Neural cell (in vitro differentiated cells): ENCODE results near the gene TAOK3. TPM values are rescaled to one million over a fixed set of nuclear protein-coding genes. Genes with fewer than 3 reads are reported as not detected.

Experiments used
- H2AFZ ChIP-seq: fragments of 200-600, 300-800 bp; sonication (generic), shearing (Covaris generic); 2 replicates; pipeline ENCODE4 v1.6.0; 2014; ENCODE audit warnings: low read depth, mild to moderate bottlenecking, antibody characterized with exemption, low read length, moderate library complexity
- H3F3A ChIP-seq: fragments of 200-600 bp; shearing (Covaris generic); 2 replicates; pipeline ENCODE4 v1.6.1; 2016; ENCODE audit warnings: mild to moderate bottlenecking, moderate library complexity, mixed read lengths, antibody characterized with exemption, low read length; ENCODE audit not compliant: insufficient read depth, poor library complexity, severe bottlenecking
- H3K27ac ChIP-seq: fragments of 200-600, 300-800 bp; sonication (generic), shearing (Covaris generic); 2 replicates; pipeline ENCODE4 v1.5.1; 2014; ENCODE audit warnings: mild to moderate bottlenecking, low read length, moderate library complexity
- H3K27me3 ChIP-seq: fragments of 300-800, 200-600 bp; sonication (generic), shearing (Covaris generic); 2 replicates; pipeline ENCODE4 v1.6.0; 2014; ENCODE audit warnings: mild to moderate bottlenecking, low read depth, low read length, moderate library complexity; ENCODE audit not compliant: insufficient read depth
- H3K36me3 ChIP-seq: fragments of 300-800, 200-600 bp; sonication (generic), shearing (Covaris generic); 2 replicates; pipeline ENCODE4 v1.5.1; 2014; ENCODE audit warnings: mild to moderate bottlenecking, antibody characterized with exemption, low read length, moderate library complexity; ENCODE audit not compliant: insufficient read depth
- H3K4me2 ChIP-seq: fragments of 300-800, 200-600 bp; sonication (generic), shearing (Covaris generic); 2 replicates; pipeline ENCODE4 v1.6.0; 2014; ENCODE audit warnings: mild to moderate bottlenecking, low read length
- H3K4me3 ChIP-seq: fragments of 300-800, 200-600 bp; sonication (generic), shearing (Covaris generic); 2 replicates; pipeline ENCODE4 v1.5.1; 2014; ENCODE audit warnings: mild to moderate bottlenecking, low read length, moderate library complexity
- H3K79me2 ChIP-seq: fragments of 200-600 bp; shearing (Covaris generic); replicated peaks from 2 replicates; pipeline ENCODE4 v1.6.0; 2014; ENCODE audit warnings: mild to moderate bottlenecking, low read length, moderate library complexity; ENCODE audit not compliant: insufficient read depth
- H3K9ac ChIP-seq: fragments of 300-800, 200-600 bp; sonication (generic), shearing (Covaris generic); 2 replicates; pipeline ENCODE4 v1.6.1; 2016; ENCODE audit warnings: mild to moderate bottlenecking, low read length, mixed read lengths
- H3K9me2 ChIP-seq: fragments of 200-600 bp; shearing (Covaris generic); 2 replicates; pipeline ENCODE4 v1.6.1; 2016; ENCODE audit warnings: mild to moderate bottlenecking, low read length, mixed read lengths; ENCODE audit not compliant: insufficient read depth
- H3K9me3 ChIP-seq: fragments of 200-600, 300-800 bp; sonication (generic), shearing (Covaris generic); 2 replicates; pipeline ENCODE4 v1.6.1; 2016; ENCODE audit warnings: mild to moderate bottlenecking, mixed run types, low read length, moderate library complexity, mixed read lengths
- H4K20me1 ChIP-seq: fragments of 200-600 bp; shearing (Covaris generic); 2 replicates; pipeline ENCODE4 v1.6.1; 2016; ENCODE audit warnings: mild to moderate bottlenecking, mixed run types; ENCODE audit not compliant: insufficient read depth
- EP300 ChIP-seq: fragments of 450-650 bp; conservative IDR thresholded peaks from 2 replicates; pipeline ENCODE4 v1.6.1; 2014; ENCODE audit warnings: antibody characterized with exemption, mild to moderate bottlenecking, moderate library complexity; ENCODE audit not compliant: poor library complexity, severe bottlenecking
- EZH2 ChIP-seq: fragments of 200-600, 300-800 bp; shearing (Covaris generic), sonication (generic); IDR thresholded peaks from 2 replicates; pipeline ENCODE4 v1.6.1; 2014; ENCODE audit warnings: antibody characterized with exemption, low read length, borderline replicate concordance, mild to moderate bottlenecking; ENCODE audit not compliant: insufficient read depth, poor library complexity, severe bottlenecking
- MXI1 ChIP-seq: fragments of 450-650 bp; conservative IDR thresholded peaks from 2 replicates; pipeline ENCODE4 v1.6.1; 2014; ENCODE audit warnings: antibody characterized with exemption, mild to moderate bottlenecking; ENCODE audit not compliant: poor library complexity, severe bottlenecking
- POLR2AphosphoS5 ChIP-seq: IDR thresholded peaks from 2 replicates; pipeline ENCODE4 v1.6.1; 2012
- RAD21 ChIP-seq: fragments of 450-650 bp; conservative IDR thresholded peaks from 2 replicates; pipeline ENCODE4 v1.6.1; 2014; ENCODE audit warnings: antibody characterized with exemption, mild to moderate bottlenecking, moderate library complexity
- REST ChIP-seq: IDR thresholded peaks from 2 replicates; pipeline ENCODE4 v1.6.1; 2012; ENCODE audit warnings: borderline replicate concordance
- SMC3 ChIP-seq: fragments of 450-650 bp; conservative IDR thresholded peaks from 2 replicates; pipeline ENCODE4 v1.6.1; 2014; ENCODE audit warnings: antibody characterized with exemption, mild to moderate bottlenecking, moderate library complexity; ENCODE audit not compliant: poor library complexity
- TAF1 ChIP-seq: IDR thresholded peaks from 2 replicates; pipeline ENCODE4 v1.6.1; 2012; ENCODE audit warnings: low read depth
- polyA plus RNA-seq: library from polyadenylated mRNA; depleted of rRNA; stranded (reverse); fragments of >200 nt; gene quantifications from 2 replicates; pipeline ENCODE4 v1.2.3, GENCODE V29; 2014
- TF ChIP-seq, protein P1 (sequence below): fragments of 450-650 bp; IDR thresholded peaks from 2 replicates; pipeline ENCODE4 v1.5.1; 2014; ENCODE audit warnings: antibody characterized with exemption, mild to moderate bottlenecking, moderate library complexity; ENCODE audit not compliant: poor library complexity, severe bottlenecking

The TAOK3 gene
- polyA plus RNA-seq, 1 donor from 2014 or later = 148 TPM

GRCh38 chr12:118125743-118126118, 247.0 kb downstream of the TAOK3 start:
- Histone ChIP-seq H3K79me2 (no peaks in the 10 kb centered on the region), H3K36me3 (no peaks in the 10 kb centered on the region), H2AFZ (no peak overlapping the region), H3K27ac (no peak overlapping the region), H3K4me2 (no peak overlapping the region), H4K20me1 (no peaks in the 10 kb centered on the region), H3K9ac (no peak overlapping the region), H3F3A (no peaks in the 10 kb centered on the region), H3K9me3 (no peaks in the 10 kb centered on the region), H3K9me2 (no peaks in the 10 kb centered on the region), H3K27me3 (no peaks in the 10 kb centered on the region), H3K4me3 (no peak overlapping the region)
- no peak for TF ChIP-seq SMC3
- TF ChIP-seq TAF1 = no peak
- no peak for TF ChIP-seq EZH2
- TF ChIP-seq POLR2AphosphoS5 = no peak
- TF ChIP-seq, protein P1, sequence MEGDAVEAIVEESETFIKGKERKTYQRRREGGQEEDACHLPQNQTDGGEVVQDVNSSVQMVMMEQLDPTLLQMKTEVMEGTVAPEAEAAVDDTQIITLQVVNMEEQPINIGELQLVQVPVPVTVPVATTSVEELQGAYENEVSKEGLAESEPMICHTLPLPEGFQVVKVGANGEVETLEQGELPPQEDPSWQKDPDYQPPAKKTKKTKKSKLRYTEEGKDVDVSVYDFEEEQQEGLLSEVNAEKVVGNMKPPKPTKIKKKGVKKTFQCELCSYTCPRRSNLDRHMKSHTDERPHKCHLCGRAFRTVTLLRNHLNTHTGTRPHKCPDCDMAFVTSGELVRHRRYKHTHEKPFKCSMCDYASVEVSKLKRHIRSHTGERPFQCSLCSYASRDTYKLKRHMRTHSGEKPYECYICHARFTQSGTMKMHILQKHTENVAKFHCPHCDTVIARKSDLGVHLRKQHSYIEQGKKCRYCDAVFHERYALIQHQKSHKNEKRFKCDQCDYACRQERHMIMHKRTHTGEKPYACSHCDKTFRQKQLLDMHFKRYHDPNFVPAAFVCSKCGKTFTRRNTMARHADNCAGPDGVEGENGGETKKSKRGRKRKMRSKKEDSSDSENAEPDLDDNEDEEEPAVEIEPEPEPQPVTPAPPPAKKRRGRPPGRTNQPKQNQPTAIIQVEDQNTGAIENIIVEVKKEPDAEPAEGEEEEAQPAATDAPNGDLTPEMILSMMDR = no peak
- TF ChIP-seq REST = no peak
- no peak for TF ChIP-seq RAD21
- TF ChIP-seq EP300 = no peak
- no peak for TF ChIP-seq MXI1

GRCh38 chr12:118124333-118124874, 248.3 kb downstream of the TAOK3 start:
- no peak for TF ChIP-seq EP300
- no peak for TF ChIP-seq REST
- TF ChIP-seq POLR2AphosphoS5 = no peak
- no peak for TF ChIP-seq TAF1
- TF ChIP-seq RAD21 = no peak
- H3K9me2 ChIP-seq = no peaks in the 10 kb centered on the region
- no peaks in the 10 kb centered on the region for H3K27me3 ChIP-seq
- no peak overlapping the region for H3K4me3 ChIP-seq
- H3K27ac ChIP-seq = no peak overlapping the region
- no peak overlapping the region for H2AFZ ChIP-seq
- no peaks in the 10 kb centered on the region for H3K36me3 ChIP-seq
- no peak overlapping the region for H3K4me2 ChIP-seq
- H3K9me3 ChIP-seq = no peaks in the 10 kb centered on the region
- H3K9ac ChIP-seq = no peak overlapping the region
- H3F3A ChIP-seq = no peaks in the 10 kb centered on the region
- no peaks in the 10 kb centered on the region for H3K79me2 ChIP-seq
- no peaks in the 10 kb centered on the region for H4K20me1 ChIP-seq
